Brain pericyte (primary cell): ENCODE data around the gene ELP1.
"Not testable (repeated sequence)": the region's sequence is repeated elsewhere in the genome, so short reads cannot be mapped to it uniquely, and the experiment has no call there.

Experiments used
- DNase-seq: peaks from one replicate; pipeline ENCODE4 v3.0.0-alpha.2; 2012; ENCODE audit warnings: low read depth, low spot score

ELP1 gene

DNA sequence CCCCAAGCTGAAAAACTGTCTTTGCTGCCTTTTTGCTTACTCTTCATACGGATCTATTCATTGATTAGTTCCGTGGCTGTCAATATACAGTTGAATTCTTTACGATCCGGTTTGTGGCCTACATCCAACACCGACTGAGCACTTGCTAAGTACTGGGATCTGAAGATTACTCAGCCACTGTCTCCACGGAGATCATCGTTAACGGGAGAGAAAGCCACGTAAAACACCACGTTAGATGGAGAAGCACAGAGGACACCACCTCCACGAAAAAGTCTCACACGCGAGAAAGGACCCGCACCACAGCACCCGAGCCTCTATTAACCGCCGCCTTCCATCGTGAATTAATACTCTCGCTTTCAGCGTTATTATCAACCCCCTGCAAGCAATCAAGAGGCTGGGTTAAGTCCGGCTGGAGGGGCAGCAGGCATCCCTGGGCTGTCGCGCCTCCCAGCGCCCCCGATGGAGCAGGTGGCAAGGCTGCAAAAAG lies 650 bp downstream of the ELP1 start:
- DNase-seq = no peak

DNA sequence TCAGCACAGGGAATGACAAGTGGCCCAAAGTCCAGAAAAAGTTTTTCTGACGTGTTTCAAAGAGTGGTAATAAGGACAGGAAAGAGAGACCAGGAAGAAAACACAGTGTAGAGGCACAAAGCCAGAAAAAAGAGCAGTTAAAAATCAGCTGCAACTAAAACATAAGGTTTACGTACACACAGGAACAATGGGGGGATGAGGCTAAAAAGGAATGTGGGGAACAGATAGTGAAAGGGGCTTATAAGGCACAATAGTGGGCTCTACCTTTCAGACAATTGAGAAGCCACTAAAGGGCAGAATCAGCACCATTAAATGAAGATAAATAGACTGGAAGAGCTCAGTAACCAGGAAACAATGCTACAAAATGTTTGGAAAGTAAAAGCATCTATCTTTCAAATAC lies 5.5 kb downstream of the ELP1 start:
- no peak for DNase-seq

DNA sequence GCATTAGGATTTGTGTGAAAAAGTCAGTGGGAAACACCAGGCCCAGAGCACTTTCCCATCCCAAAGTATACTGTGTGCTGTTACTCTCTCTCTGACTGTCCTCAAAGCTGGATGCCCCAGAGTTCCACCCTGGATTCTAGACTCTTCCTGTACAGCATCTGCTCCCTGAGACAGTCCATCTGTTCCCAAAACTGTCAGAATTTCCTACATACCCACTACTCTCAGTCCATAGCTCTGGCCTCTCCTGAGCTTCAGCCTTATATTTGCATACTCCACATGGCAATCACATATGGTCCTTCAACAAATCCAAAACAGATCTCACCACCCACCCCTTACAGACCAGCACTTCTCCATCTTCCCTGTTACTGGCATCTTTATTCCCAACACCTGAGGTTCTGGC lies 9.5 kb downstream of the ELP1 start:
- no peak for DNase-seq

DNA sequence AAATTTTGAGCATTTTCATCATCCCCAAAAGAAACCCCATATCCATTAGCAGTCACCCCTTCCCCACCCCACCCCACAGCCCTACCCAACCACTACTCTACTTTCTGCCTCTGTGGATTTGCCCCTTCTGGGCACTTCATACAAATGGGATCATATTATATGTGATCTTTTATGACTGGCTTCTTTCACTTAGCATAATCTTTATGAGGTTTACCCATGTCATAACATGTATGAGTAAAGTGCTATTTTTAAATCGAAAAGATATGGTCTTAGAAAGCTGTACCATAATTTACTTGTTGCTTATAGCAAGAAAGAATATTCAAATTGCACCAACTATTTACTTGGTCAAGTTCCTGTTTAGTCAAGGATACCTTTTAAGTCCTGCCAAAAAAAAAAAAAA lies 12.7 kb downstream of the ELP1 start:
- DNase-seq = no peak

DNA sequence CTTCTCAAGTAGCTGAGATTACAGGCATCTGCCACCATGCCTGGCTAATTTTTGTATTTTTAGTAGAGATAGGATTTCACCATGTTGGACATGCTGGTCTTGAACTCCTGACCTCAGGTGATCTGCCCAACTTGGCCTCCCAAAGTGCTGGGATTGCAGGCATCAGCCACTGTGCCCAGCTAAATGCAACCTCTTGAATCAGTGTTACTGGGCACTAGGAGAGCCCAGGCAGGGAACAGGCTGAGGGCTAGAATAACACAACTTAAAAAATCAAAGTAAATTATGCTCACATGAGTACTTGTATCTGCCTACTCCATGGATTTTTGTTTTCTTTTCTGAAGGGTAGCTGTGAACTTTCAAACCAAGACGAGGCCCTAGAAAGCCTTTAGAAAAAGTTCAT lies 13.5 kb downstream of the ELP1 start:
- DNase-seq = not testable (repeated sequence)

DNA sequence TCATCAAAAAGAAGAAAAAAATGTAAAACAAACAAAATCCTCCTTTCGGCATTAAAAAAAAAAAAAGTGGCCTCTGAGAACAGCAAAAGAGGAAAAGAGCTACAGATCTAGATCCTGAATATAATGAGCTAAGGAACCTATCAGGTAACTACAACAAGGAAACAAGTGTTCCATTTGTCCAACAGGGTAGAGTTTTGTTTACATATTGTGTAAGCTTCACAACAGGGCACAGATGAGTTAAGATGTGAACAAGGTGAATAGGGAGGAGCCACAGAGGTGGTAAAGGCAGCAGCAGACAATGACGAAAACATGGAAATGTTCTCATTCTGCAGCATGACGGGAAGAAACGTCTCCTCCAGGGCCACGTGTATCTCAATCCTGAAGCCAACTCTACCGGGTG lies 14.4 kb downstream of the ELP1 start:
- no peak for DNase-seq

DNA sequence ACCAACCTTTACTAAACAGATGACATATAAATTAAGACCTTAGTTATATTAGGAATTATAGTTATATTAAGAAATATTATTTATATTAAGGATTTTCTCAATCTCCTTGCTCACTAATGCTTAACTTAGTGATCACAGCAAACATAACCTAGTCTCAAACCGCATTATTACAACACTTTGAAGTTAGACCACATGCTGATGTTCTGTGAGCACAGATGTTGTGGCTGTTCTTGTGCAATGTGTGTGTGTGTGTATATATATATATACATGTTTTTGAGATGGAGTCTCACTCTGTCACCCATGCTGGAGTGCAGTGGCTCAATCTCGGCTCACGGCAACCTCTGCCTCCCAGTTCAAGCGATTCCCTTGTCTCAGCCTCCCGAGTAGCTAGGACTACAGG lies 20.5 kb downstream of the ELP1 start:
- DNase-seq = no peak

DNA sequence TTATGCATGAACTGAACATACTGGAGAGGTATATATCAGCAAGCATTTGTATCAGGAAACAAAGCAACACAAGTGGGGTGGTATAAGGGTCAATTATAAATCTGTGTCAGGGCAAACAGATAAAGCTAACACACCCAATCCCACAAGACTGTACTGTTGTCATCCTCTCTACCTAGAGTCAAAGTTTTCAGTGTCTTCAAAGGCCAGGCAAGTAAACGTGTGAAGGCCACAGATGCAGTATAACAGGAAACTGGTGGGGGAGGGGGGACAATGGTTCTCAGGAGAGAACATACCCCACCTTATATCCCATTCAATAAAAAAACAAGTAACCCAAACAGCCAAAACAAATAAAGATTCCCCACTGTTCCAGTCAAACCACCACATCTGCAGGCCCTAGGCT lies 22.1 kb downstream of the ELP1 start:
- no peak for DNase-seq

DNA sequence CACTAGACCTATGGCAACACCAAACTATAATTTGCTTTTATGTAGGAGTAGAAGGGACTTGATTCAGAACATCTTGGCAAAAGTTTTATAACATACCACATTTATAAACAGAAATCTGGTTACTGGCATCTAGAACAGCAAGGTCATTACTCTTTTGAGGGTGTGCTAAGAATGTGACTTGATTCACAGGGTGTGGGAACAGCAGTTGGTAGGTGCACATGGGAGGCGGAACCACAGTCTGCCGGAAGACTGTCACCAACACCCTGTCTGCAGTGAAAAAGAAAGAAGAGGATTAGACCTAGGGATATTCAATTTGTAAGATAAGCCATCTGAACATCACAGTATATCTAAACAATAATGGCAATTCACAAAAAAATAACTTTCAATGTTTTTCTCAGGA lies 23.0 kb downstream of the ELP1 start:
- no peak for DNase-seq

DNA sequence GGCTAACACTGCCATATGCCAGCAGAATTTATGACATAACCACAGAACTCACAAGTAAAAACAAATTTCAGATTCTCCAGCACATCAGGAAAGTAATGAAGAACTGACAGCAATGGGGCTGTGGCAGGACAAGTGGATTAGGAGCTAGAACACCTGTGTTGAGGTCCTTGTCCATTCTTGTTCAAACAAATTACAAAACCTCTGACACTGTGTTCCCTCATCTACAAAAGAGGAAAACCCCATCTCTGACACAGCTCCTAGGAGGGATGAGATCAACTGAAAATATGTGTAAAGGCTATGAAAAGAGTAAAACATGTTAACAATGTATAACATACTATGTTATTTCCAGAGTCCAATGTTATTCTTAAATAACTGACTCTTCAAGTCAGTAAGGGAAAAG lies 23.5 kb downstream of the ELP1 start:
- DNase-seq = no peak

DNA sequence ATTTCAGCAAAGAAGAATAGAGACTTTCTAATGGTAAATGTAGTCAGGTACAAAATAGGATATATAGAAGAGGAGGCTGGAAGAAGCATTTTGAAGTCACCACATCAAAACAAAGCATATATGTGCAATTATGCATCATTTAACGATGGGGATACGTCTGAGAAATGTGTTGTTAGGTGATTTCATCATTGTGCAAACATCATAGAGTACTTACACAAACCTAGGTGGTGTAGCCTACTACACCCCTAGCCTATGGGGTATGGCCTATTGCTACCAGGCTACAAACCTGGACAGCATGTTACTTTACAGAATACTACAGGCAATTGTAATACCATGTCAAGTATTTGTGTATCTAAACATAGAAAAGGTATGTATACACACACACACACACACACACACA lies 28.4 kb downstream of the ELP1 start:
- no peak for DNase-seq

DNA sequence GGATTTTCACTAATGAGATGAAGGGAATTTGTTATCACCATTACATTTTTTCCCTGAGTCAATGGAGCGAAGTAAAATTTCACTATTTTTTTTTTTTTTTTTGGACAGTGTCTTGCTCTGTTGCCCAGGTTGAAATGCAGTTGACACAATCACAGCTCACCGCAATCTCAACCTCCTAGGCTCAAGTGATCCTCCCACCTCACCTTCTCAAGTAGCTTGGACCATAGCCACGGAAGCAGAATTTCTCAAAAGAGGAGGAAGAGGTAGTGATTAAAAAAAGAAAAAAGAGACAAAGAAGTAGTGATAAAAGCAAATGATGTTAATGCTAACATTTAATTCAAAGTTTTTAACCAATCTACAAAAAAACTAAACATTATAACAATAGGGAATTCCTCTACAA lies 29.8 kb downstream of the ELP1 start:
- DNase-seq = no peak

DNA sequence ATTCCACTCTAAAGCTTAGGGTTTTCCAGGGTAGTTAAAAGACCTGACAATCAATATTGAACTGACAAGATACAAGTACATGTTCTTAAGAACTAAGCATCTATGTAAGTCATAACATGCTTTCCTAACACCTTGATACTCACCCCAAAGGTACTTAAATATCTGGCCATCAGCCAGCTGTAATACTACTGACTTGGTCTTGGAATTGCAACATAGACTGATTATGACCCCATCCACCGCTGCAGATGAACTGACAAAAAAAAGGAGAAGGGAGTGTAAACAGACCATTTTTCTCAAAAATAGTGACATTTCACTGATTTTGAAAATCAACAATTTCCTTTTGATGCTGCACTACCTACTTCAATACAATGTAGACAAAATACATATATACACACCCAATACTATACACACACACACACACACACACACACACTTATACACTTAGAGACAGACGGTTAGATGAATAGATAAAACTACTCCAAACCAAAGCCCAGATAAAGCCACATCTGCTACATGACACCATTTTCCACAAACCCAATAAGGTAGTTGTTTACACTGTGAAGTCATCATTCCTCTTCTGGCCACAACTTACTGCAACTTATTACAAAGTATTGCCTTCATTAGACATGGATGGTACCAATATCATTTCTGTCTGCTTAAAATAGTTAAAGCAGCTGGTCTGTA lies 30.4 kb downstream of the ELP1 start:
- DNase-seq = no peak

DNA sequence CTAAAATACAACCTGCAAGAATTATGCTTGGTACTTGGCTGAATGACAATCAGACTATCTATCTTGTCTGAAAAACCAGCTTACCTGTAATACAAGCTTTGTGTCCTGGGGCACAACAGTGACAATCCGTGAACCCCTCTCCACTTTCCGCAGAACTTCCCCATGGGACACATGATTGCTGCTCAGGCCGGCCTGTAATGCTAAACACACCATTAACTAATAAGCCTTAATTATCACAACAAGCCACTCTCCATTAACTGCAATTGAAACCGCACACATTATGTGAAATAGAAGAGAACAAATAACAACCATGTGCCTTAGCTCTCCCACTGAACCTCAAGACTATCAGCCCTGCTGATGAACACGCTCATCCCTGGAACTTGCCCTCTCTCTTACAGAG lies 33.7 kb downstream of the ELP1 start:
- DNase-seq = no peak

DNA sequence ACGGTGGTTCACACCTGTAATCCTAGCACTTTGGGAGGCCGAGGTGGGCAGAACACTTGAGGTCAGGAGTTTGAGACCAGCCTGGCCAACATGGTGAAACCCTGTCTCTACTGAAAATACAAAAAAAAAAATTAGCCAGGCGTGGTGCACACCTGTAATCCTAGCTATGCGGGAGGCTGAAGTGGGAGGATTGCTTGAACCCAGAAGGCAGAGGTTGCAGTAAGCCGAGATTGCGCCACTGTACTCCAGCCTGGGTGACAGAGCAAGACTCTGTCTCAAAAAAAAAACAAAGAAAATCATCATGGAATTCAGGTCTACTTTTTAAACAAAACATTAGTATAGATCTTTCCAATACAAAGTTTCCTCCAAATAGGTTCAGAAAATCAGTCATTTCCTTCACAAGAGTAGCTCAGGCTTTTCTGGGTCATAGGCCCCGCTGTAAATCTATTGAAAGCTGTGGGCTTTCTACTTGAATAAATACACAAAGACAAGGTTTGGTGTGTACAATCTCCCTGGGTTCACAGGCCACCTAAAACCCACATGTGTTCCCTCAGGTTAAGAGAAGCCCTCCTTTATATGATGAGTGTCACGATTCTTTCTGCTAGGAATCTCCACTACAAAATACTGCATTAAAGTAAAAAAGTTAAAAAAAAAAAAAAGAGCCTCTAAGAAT lies 34.8 kb downstream of the ELP1 start:
- DNase-seq = not testable (repeated sequence)

DNA sequence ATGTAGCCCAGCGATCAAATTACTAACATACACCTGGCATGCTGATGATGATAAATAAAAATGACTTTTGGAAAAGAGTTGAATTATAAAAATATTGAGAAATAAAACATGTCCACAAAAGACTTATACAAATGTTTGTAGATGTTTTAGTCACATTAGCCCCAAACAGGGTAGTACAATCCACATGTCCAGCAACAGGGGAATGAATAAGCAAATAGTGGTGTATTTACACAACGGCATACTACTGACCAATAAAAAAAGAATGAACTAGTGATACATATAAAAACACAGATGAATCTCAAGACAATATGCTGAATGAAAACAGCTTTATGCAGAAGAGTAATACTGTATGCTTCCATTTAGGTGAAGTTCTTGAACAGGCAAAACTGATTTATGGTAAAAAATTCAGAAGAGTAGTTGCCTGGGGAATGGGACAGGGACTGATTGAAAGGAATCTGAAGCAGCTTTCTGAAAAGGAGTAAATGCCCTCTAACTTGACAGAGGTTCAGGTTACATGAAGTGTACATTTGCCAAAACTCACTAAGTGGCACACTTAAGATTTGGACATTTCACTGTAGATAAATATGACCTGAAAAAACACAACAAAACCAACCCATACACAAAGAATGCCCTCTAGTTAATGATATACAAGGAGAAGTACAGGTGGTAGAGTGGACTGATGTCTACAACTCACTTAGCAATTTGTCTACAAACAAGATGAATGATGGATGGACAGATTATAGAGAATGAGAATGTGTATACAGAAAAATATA lies 36.4 kb downstream of the ELP1 start:
- DNase-seq = no peak

DNA sequence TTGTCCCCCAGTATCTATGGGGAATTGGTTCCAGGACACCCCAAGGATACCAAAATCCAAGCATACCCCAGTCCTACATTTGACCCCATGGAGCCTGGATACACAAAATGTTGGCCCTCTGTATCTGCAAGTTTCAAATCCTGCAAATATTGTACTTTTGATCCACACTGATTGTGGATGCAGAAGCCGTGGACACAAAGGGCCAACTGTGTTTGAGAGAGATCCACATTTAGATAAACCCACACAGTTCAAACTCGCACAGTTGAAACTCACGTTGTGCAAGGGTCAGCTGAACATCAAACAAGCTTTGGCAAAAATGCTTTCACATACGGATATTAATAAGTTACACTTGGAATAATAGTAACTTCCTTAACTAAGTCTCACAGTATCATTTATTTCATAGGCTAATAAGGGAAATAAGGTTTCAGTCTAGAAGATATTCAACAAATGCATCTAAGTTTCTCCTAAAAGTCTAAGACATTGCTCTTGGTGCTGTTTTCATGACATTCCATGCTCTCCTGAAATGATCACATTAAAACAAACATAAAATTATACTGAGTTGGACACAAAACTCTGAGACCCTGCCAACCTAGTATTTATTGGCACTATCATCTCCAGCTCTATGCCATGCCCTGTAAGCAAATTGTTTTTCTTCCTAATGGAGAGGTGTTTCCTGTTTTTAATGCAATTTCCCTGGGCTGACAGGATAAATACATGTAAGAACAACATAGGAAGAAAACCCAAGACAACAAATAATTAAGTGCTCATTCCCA lies 39.5 kb downstream of the ELP1 start:
- DNase-seq = no peak

DNA sequence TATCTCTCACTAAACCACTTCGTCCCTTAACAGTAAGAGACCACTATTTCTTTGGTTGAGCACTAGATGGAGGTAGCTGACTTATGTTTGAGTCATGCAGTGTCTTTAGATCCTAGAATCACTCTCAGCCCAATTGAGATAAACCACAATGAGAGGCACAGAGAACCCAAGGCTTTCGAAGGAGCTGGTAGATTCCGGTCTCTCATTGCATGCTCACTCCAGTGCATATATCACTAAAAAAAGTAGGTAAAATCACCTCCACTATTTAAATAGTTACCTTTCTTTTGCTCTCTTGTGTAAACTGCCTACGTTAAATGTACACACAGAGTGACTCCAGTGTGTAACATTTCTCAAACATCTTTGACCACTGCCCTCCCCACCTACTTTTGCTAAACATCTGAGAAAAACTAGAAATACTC lies 44.3 kb downstream of the ELP1 start:
- DNase-seq = no peak

DNA sequence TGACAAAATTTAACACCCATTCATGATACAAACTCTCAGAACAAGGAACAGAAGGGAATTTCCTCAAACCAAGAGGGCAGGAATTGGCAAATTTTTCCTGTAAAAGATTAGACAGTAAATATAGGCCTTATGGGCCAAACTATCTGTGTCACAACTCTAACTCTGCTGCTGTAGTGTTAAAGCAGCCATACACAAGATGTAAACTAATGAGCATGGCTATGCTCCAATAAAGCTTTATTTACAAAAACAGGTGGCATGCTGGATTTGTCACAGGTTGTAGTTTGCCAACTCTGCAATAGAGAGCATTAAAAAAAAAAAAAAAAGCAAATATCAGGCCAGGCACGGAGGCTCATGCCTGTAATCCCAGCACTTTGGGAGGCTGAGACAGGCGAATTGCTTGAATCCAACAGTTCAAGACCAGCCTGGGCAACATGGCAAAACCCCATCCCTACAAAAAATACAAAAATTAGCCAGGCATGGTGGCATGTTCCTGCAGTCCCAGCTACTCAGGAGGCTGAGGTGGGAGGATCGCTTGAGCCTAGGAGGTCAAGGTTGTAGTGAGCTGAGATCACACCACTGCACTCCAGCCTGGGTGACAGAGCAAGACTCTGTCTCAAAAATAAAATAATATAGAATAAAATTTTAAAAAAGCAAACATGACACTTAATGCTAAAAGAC lies 47.2 kb downstream of the ELP1 start:
- DNase-seq = not testable (repeated sequence)

DNA sequence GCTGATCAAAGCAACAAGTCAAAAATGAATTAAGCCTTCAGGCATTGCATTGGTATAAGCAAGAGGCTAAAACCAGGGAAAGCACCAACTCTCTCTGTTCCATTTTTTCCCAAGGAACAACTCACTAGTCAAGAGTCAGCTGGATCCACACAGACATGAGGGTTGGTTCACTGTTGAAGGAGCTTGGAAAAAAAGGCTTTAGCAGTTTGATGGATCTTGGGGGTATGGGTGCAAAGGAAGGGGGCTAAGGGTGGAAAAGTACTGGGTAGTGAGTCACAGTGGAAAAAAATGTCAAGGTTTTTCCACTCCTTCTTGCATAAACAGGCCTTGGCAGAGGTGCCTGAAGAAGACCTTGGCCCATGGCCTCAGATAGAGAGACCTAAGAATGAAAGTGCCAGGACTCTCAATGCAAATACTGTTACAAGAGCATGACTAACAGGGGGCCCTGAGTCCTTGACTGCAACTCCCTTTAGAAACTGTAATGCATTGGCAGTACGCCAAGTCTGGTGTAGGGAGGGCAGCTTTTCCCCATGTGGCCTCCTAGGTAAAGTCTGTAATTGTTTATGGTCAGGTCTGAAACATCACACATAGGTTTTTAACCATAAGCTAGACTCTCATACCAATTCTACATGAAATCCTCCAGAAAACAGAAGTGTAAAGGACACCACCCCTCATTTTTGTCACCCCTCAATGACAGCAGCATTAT lies 48.1 kb downstream of the ELP1 start:
- peak; percentile 24 for DNase-seq

DNA sequence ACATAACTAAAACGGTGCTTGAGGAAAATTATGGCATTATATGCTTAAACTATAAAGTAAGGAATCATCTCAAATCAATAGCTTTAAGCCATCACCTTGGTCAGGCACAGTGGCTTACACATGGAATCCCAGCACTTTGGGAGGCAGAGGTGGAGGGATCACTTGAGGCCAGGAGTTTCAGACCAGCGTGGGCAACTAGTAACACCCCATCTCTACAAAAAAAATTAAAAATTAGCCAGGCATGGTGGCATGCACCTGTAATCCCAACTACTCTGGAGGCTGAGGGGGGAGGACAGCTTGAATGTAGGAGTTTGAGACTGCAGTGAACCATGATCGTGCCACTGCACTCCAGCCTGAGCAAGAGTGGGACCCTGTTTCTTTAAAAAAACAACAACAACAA lies 49.2 kb downstream of the ELP1 start:
- DNase-seq = no peak
